ENCODE data around the gene MTF1.

Gene MTF1

GRCh38 chr1:37813529-37814145 is 45.8 kb downstream of the MTF1 start:
- Histone ChIP-seq H3K27ac (no peak overlapping the region), H3K4me2 (no peak overlapping the region), H3K79me2 (ENCODE audit: insufficient read depth, low read depth) (no peaks in the 10 kb centered on the region; the same call in 1 of the 2 replicates), H3K4me1 (ENCODE audit: low read depth, poor library complexity, severe bottlenecking) (peaks cover 31% of the 10 kb centered on the region), H3K36me3 (ENCODE audit: insufficient read depth) (no peaks in the 10 kb centered on the region), H3K27me3 (ENCODE audit: insufficient read depth, low read depth) (no peaks in the 10 kb centered on the region), H2AFZ (ENCODE audit: low read depth) (no peak overlapping the region), H3K4me3 (IDR thresholded peaks at IDR 0.05; ENCODE audit: insufficient read depth, low read depth, low read length) (no peak overlapping the region), H4K20me1 (ENCODE audit: insufficient read depth) (no peaks in the 10 kb centered on the region), H3K9ac (no peak overlapping the region)
- no peak for TF ChIP-seq CTCF (conservative IDR thresholded peaks at IDR 0.05; ENCODE audit: low read depth, low read length)

GRCh38 chr1:37811027-37811655 is 48.3 kb downstream of the MTF1 start:
- H3K27ac ChIP-seq: no peak overlapping the region
- H3K36me3 ChIP-seq (ENCODE audit: insufficient read depth): no peaks in the 10 kb centered on the region
- peaks cover 39% of the 10 kb centered on the region for H3K4me1 ChIP-seq (ENCODE audit: low read depth, poor library complexity, severe bottlenecking)
- H3K4me3 ChIP-seq (IDR thresholded peaks at IDR 0.05; ENCODE audit: insufficient read depth, low read depth, low read length): no peak overlapping the region
- H3K4me2 ChIP-seq: no peak overlapping the region
- no peaks in the 10 kb centered on the region for H3K27me3 ChIP-seq (ENCODE audit: insufficient read depth, low read depth)
- H4K20me1 ChIP-seq (ENCODE audit: insufficient read depth): peaks cover 9% of the 10 kb centered on the region
- no peak overlapping the region for H2AFZ ChIP-seq (ENCODE audit: low read depth)
- peaks cover 15% of the 10 kb centered on the region for H3K79me2 ChIP-seq (ENCODE audit: insufficient read depth, low read depth)
- no peak overlapping the region for H3K9ac ChIP-seq
- TF ChIP-seq CTCF (conservative IDR thresholded peaks at IDR 0.05; ENCODE audit: low read depth, low read length): peak; percentile 90

GRCh38 chr1:37809942-37810341 is 49.5 kb downstream of the MTF1 start:
- Histone ChIP-seq H3K4me2 (no peak overlapping the region; the same call in 1 of the 2 replicates), H3K4me1 (ENCODE audit: low read depth, poor library complexity, severe bottlenecking) (peaks cover 46% of the 10 kb centered on the region), H2AFZ (ENCODE audit: low read depth) (no peak overlapping the region), H3K36me3 (ENCODE audit: insufficient read depth) (peaks cover 10% of the 10 kb centered on the region; the same call in 1 of the 2 replicates), H3K9ac (no peak overlapping the region), H4K20me1 (ENCODE audit: insufficient read depth) (peaks cover 9% of the 10 kb centered on the region), H3K79me2 (ENCODE audit: insufficient read depth, low read depth) (peaks cover 26% of the 10 kb centered on the region), H3K4me3 (IDR thresholded peaks at IDR 0.05; ENCODE audit: insufficient read depth, low read depth, low read length) (no peak overlapping the region), H3K27ac (no peak overlapping the region), H3K27me3 (ENCODE audit: insufficient read depth, low read depth) (no peaks in the 10 kb centered on the region)
- TF ChIP-seq CTCF (conservative IDR thresholded peaks at IDR 0.05; ENCODE audit: low read depth, low read length): no peak

- no peak for TF ChIP-seq CTCF (conservative IDR thresholded peaks at IDR 0.05; ENCODE audit: low read depth, low read length)
- Histone ChIP-seq H3K4me1 (ENCODE audit: low read depth, poor library complexity, severe bottlenecking) (peaks cover 46% of the 10 kb centered on the region), H2AFZ (ENCODE audit: low read depth) (peak overlapping the region; percentile 55), H4K20me1 (ENCODE audit: insufficient read depth) (peaks cover 9% of the 10 kb centered on the region), H3K79me2 (ENCODE audit: insufficient read depth, low read depth) (peaks cover 27% of the 10 kb centered on the region), H3K36me3 (ENCODE audit: insufficient read depth) (peaks cover 10% of the 10 kb centered on the region; the same call in 1 of the 2 replicates), H3K4me2 (peak overlapping the region; percentile 77), H3K27me3 (ENCODE audit: insufficient read depth, low read depth) (no peaks in the 10 kb centered on the region), H3K9ac (peak overlapping the region; percentile 78; the same call in 1 of the 2 replicates), H3K4me3 (IDR thresholded peaks at IDR 0.05; ENCODE audit: insufficient read depth, low read depth, low read length) (peak overlapping the region; percentile 55), H3K27ac (no peak overlapping the region)
Observed at GRCh38 chr1:37808369-37809319, 50.7 kb downstream of the MTF1 start.

Measured in KMS-11 (cell line).